IMR-90 (cell line): Measurements from ENCODE around the gene ITSN2. TPM values are rescaled to one million over a fixed set of nuclear protein-coding genes. Genes with fewer than 3 reads are reported as not detected.

Source experiments
- ATAC-seq: fragments of 200-7000 bp; cut with Tn5 transposase; 2 replicates; pipeline ENCODE4 v1.9.1; 2020; ENCODE audit warnings: low read depth, mild to moderate bottlenecking, moderate library complexity
- BruUV-seq: library from RNA; stranded (reverse); fragments of 400-500 nt; replicated peaks from 2 replicates; lab custom pipeline; 2021; lab: Mats Ljungman, UMichigan
- CTCF ChIA-PET: fragments of 300-600 bp; formaldehyde crosslinking; extraction: SDS; loops from one replicate; lab custom pipeline; 2021; ENCODE audit warnings: antibody characterized with exemption; lab: Yijun Ruan, JAX
- POLR2A ChIA-PET: fragments of 300-600 bp; sonication (Branson Sonifier 250); formaldehyde crosslinking; loops from one replicate; lab custom pipeline; 2022; ENCODE audit warnings: antibody characterized with exemption; ENCODE audit not compliant: unreplicated experiment; lab: Charles Lee
- DNase-seq: peaks from one replicate; pipeline ENCODE4 v3.0.0; 2013
- H2AFZ ChIP-seq: replicated peaks from 2 replicates; pipeline ENCODE3; 2013; ENCODE audit warnings: low read length, mild to moderate bottlenecking; ENCODE audit not compliant: poor library complexity
- H2AK5ac ChIP-seq: 2 replicates; pipeline ENCODE4 v1.6.1; 2013; ENCODE audit warnings: low read depth, low read length, inconsistent platforms
- H2AK9ac ChIP-seq: replicated peaks from 2 replicates; pipeline ENCODE3; 2013; ENCODE audit warnings: mild to moderate bottlenecking, low read depth, low read length, moderate library complexity; ENCODE audit not compliant: poor library complexity
- H2BK120ac ChIP-seq: 2 replicates; pipeline ENCODE4 v1.6.1; 2013; ENCODE audit warnings: low read depth, low read length, inconsistent platforms
- H2BK15ac ChIP-seq: 3 replicates; pipeline ENCODE4 v1.6.1; 2013; ENCODE audit warnings: low read depth, low read length, inconsistent platforms
- H2BK20ac ChIP-seq: 2 replicates; pipeline ENCODE4 v1.6.1; 2013; ENCODE audit warnings: low read depth, mild to moderate bottlenecking, inconsistent platforms, low read length, moderate library complexity
- H2BK5ac ChIP-seq: 2 replicates; pipeline ENCODE4 v1.6.1; 2013; ENCODE audit warnings: mild to moderate bottlenecking, low read depth, low read length, inconsistent platforms; ENCODE audit not compliant: poor library complexity, severe bottlenecking
- H3K14ac ChIP-seq: replicated peaks from 2 replicates; pipeline ENCODE4 v1.6.1; 2013; ENCODE audit warnings: low read depth, low read length, inconsistent platforms
- H3K18ac ChIP-seq: 2 replicates; pipeline ENCODE4 v1.6.1; 2013; ENCODE audit warnings: low read depth, low read length, control low read depth
- H3K23ac ChIP-seq: 2 replicates; pipeline ENCODE4 v1.6.1; 2013; ENCODE audit warnings: low read depth, low read length, inconsistent platforms
- H3K27ac ChIP-seq: 2 replicates; pipeline ENCODE4 v1.5.1; 2013; ENCODE audit warnings: mild to moderate bottlenecking, control low read depth, low read length; ENCODE audit not compliant: insufficient read depth
- H3K27me3 ChIP-seq: 2 replicates; pipeline ENCODE4 v1.6.1; 2013; ENCODE audit warnings: low read length; ENCODE audit not compliant: control insufficient read depth, insufficient read depth
- H3K36me3 ChIP-seq: 2 replicates; pipeline ENCODE4 v1.6.1; 2013; ENCODE audit warnings: low read length, mixed read lengths; ENCODE audit not compliant: control insufficient read depth, insufficient read depth
- H3K4ac ChIP-seq: 2 replicates; pipeline ENCODE4 v1.6.1; 2013; ENCODE audit warnings: low read depth, low read length, inconsistent platforms
- H3K4me1 ChIP-seq: 2 replicates; pipeline ENCODE4 v1.6.1; 2013; ENCODE audit warnings: low read length, mixed read lengths; ENCODE audit not compliant: control insufficient read depth, insufficient read depth
- H3K4me2 ChIP-seq: 2 replicates; pipeline ENCODE4 v1.6.1; 2013; ENCODE audit warnings: low read depth, mild to moderate bottlenecking, control low read depth, low read length, moderate library complexity
- H3K4me3 ChIP-seq: 2 replicates; pipeline ENCODE4 v1.5.1; 2013; ENCODE audit warnings: low read depth, mild to moderate bottlenecking, control low read depth, low read length, moderate library complexity; ENCODE audit not compliant: insufficient read depth
- H3K56ac ChIP-seq: 2 replicates; pipeline ENCODE4 v1.6.1; 2013; ENCODE audit warnings: low read length, inconsistent platforms; ENCODE audit not compliant: insufficient read depth; ENCODE audit errors: extremely low read depth
- H3K79me1 ChIP-seq, 2 experiments: 2 replicates each; pipeline ENCODE4 v1.6.1; 2013; ENCODE audit warnings: low read length in 2 of 2, inconsistent platforms in 1 of 2, low read depth in 1 of 2
- H3K9ac ChIP-seq: 2 replicates; pipeline ENCODE4 v1.6.1; 2013; ENCODE audit warnings: low read depth, low read length, control low read depth
- H3K9me1 ChIP-seq: 2 replicates; pipeline ENCODE4 v1.6.1; 2013; ENCODE audit warnings: low read length, inconsistent platforms; ENCODE audit not compliant: insufficient read depth
- H3K9me3 ChIP-seq: 2 replicates; pipeline ENCODE4 v1.6.1; 2013; ENCODE audit warnings: low read length; ENCODE audit not compliant: control insufficient read depth, insufficient read depth
- H4K20me1 ChIP-seq: 2 replicates; pipeline ENCODE4 v1.6.1; 2013; ENCODE audit warnings: low read length, inconsistent platforms; ENCODE audit not compliant: insufficient read depth
- H4K5ac ChIP-seq: 2 replicates; pipeline ENCODE4 v1.6.1; 2013; ENCODE audit warnings: mild to moderate bottlenecking, low read depth, low read length, control low read depth
- H4K8ac ChIP-seq, 2 experiments: 2 replicates each; pipeline ENCODE4 v1.6.1; 2013; ENCODE audit warnings: low read depth in 2 of 2, low read length in 2 of 2, control low read depth in 1 of 2, inconsistent platforms in 1 of 2
- H4K91ac ChIP-seq: 2 replicates; pipeline ENCODE4 v1.6.1; 2013; ENCODE audit warnings: low read depth, low read length, inconsistent platforms; ENCODE audit not compliant: insufficient read depth
- BHLHE40 ChIP-seq: fragments of 150-350 bp; IDR thresholded peaks from 2 replicates; pipeline ENCODE4 v1.6.1; 2016; ENCODE audit warnings: mild to moderate bottlenecking, low read depth, low read length
- CHD1 ChIP-seq: IDR thresholded peaks from 2 replicates; pipeline ENCODE4 v1.6.1; 2012; ENCODE audit warnings: low read depth, low read length, improper control_type of control experiment
- MAFK ChIP-seq: IDR thresholded peaks from 2 replicates; pipeline ENCODE4 v1.6.1; 2012; ENCODE audit warnings: low read depth, low read length, improper control_type of control experiment
- MXI1 ChIP-seq: IDR thresholded peaks from 2 replicates; pipeline ENCODE4 v1.6.1; 2012; ENCODE audit warnings: low read depth, mild to moderate bottlenecking, low read length, moderate library complexity, borderline replicate concordance
- POLR2A ChIP-seq: IDR thresholded peaks from 2 replicates; pipeline ENCODE4 v1.6.1; 2012; ENCODE audit warnings: mild to moderate bottlenecking, low read depth, low read length
- RFX5 ChIP-seq: IDR thresholded peaks from 2 replicates; pipeline ENCODE4 v1.8.0; 2012; ENCODE audit warnings: low read depth, mild to moderate bottlenecking, low read length, moderate library complexity
- WGBS, 2 experiments: methylation state at CpG; one replicate each; pipeline versions ENCODE4 v1.1.5 to v1.1.7; 2013; ENCODE audit warnings: missing lambda C conversion rate in 2 of 2; ENCODE audit not compliant: insufficient read length in 1 of 2; ENCODE audit errors: extremely low coverage in 2 of 2; 5-methylcytosine and 5-hydroxymethylcytosine counted together
- dilution Hi-C: fragments of 300-500 bp; cut with HindIII; formaldehyde crosslinking; loops from one replicate; pipeline ENCODE4 v1.14.3; 2018; ENCODE audit warnings: low sequenced_read_pairs; ENCODE audit not compliant: unreplicated experiment
- in situ Hi-C: fragments of 300-500 bp; cut with MboI; formaldehyde crosslinking; loops from 3 replicates; pipeline ENCODE4 v1.14.3; 2019; ENCODE audit warnings: low sequenced_read_pairs, inconsistent platforms, mixed read lengths
- intact Hi-C: fragments of 100-400 bp; cut with micrococcal nuclease; formaldehyde crosslinking; loops from 2 replicates; pipeline ENCODE4 v1.10.0; 2022
- polyA plus RNA-seq, 3 experiments: library from polyadenylated mRNA; depleted of rRNA; stranded (reverse); fragments of >200 nt; gene quantifications; 2 replicates each; pipeline ENCODE4 v1.2.3, GENCODE V29; 2012; ENCODE audit warnings: low replicate concordance in 1 of 3
- total RNA-seq: library from RNA; depleted of rRNA; stranded (reverse); fragments of >200 nt; gene quantifications from 2 replicates; pipeline ENCODE4 v1.2.3, GENCODE V29; 2012
- TF ChIP-seq, protein P1 (sequence below): fragments of 150-350 bp; IDR thresholded peaks from 2 replicates; pipeline ENCODE4 v1.6.1; 2017; ENCODE audit warnings: mild to moderate bottlenecking, antibody characterized with exemption, low read length, low read depth

The ITSN2 gene
- total and polyA plus RNA-seq, 2 of the 4 experiments (the other 2 are of a cell fraction) = 10.7 to 17.2 TPM

DNA sequence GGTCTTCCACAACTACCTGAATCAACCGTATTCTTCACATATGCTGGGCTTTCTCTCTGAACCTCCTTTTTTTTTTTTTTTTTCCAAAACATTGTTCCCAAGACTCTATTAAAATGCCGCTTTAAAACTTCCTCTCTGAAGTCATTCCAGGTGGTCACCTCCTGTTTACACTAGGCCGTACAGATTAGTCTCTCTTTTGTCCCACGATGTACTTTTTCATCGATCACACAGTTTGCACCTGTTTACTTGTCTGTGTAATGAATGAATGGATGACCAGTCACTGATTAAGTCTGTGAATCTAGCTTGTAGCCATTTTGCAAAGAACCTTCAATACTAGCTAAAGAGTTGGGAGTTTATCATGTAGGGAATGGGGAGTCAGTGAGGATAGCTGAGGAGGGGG lies 202.2 kb downstream of the ITSN2 start:
- Histone ChIP-seq H2AK9ac (no peak overlapping the region), H3K79me1 (no peaks in the 10 kb centered on the region), H2BK20ac (no peak overlapping the region), H3K27me3 (no peaks in the 10 kb centered on the region), H3K14ac (no peak overlapping the region), H4K5ac (no peak overlapping the region), H3K4ac (no peak overlapping the region), H3K9ac (no peak overlapping the region), H2BK5ac (no peak overlapping the region), H3K4me3 (no peak overlapping the region), H3K9me3 (no peaks in the 10 kb centered on the region), H3K4me2 (no peak overlapping the region), H3K9me1 (peaks cover 4% of the 10 kb centered on the region; the same call in 1 of the 2 replicates), H2AFZ (no peak overlapping the region), H3K56ac (no peak overlapping the region), H4K91ac (no peak overlapping the region), H3K27ac (no peak overlapping the region), H4K8ac (no peak overlapping the region), H3K4me1 (no peaks in the 10 kb centered on the region), H2BK15ac (no peak overlapping the region), H3K36me3 (no peaks in the 10 kb centered on the region), H3K18ac (no peak overlapping the region), H2BK120ac (no peak overlapping the region), H3K23ac (no peak overlapping the region), H2AK5ac (no peak overlapping the region), H4K20me1 (no peaks in the 10 kb centered on the region)
- dilution Hi-C loops = no loop called here
- CTCF ChIA-PET = no interaction called here
- intact Hi-C loops = no loop called here
- TF ChIP-seq POLR2A = no peak
- TF ChIP-seq, protein P1, sequence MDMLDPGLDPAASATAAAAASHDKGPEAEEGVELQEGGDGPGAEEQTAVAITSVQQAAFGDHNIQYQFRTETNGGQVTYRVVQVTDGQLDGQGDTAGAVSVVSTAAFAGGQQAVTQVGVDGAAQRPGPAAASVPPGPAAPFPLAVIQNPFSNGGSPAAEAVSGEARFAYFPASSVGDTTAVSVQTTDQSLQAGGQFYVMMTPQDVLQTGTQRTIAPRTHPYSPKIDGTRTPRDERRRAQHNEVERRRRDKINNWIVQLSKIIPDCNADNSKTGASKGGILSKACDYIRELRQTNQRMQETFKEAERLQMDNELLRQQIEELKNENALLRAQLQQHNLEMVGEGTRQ = no peak
- TF ChIP-seq CHD1 = no peak
- TF ChIP-seq BHLHE40 = no peak
- no peak for TF ChIP-seq RFX5
- no peak for TF ChIP-seq MXI1
- no peak for TF ChIP-seq MAFK
- DNase-seq = no peak
- no peak for ATAC-seq
- BruUV-seq = no TSS peak
- WGBS, 2 experiments = no CpG with 5 or more reads among the region's 5 CpGs
- POLR2A ChIA-PET = no interaction called here
- in situ Hi-C loops = no loop called here
